Calu3 (cell line): Measurements from ENCODE around the gene TAS1R3. TPM values are rescaled to one million over a fixed set of nuclear protein-coding genes. Genes with fewer than 3 reads are reported as not detected.

Source experiments
- BruUV-seq: library from RNA; stranded (reverse); fragments of 400-500 nt; replicated peaks from 2 replicates; lab custom pipeline; 2021; lab: Mats Ljungman, UMichigan
- CTCF ChIA-PET: fragments of 300-600 bp; sonication (Branson Sonifier 250); formaldehyde crosslinking; loops from one replicate; lab custom pipeline; 2022; ENCODE audit warnings: antibody characterized with exemption; lab: Charles Lee
- DNase-seq: peaks from one replicate; pipeline ENCODE4 v3.0.0; 2022
- H3K27ac Mint-ChIP-seq: one replicate; pipeline ENCODE4 v1.8.0; 2022; ENCODE audit warnings: mixed read lengths; ENCODE audit not compliant: unreplicated experiment
- H3K27me3 Mint-ChIP-seq: one replicate; pipeline ENCODE4 v1.8.0; 2022; ENCODE audit warnings: mixed read lengths; ENCODE audit not compliant: unreplicated experiment
- H3K36me3 Mint-ChIP-seq: one replicate; pipeline ENCODE4 v1.8.0; 2022; ENCODE audit warnings: mild to moderate bottlenecking, moderate library complexity, mixed read lengths; ENCODE audit not compliant: insufficient read depth, unreplicated experiment
- H3K4me1 Mint-ChIP-seq: one replicate; pipeline ENCODE4 v1.8.0; 2022; ENCODE audit warnings: mild to moderate bottlenecking, low read depth, mixed read lengths; ENCODE audit not compliant: unreplicated experiment
- H3K4me3 Mint-ChIP-seq: one replicate; pipeline ENCODE4 v1.8.0; 2022; ENCODE audit warnings: mild to moderate bottlenecking, low read depth, moderate library complexity, mixed read lengths; ENCODE audit not compliant: unreplicated experiment
- H3K9me3 Mint-ChIP-seq: one replicate; pipeline ENCODE4 v1.8.0; 2022; ENCODE audit warnings: low read depth, mixed read lengths; ENCODE audit not compliant: unreplicated experiment
- intact Hi-C: fragments of 100-400 bp; cut with micrococcal nuclease; formaldehyde crosslinking; loops from one replicate; pipeline ENCODE4 v1.10.0; 2022; ENCODE audit not compliant: unreplicated experiment
- total RNA-seq: library from RNA; stranded (reverse); gene quantifications from 2 replicates; pipeline ENCODE4 v1.2.3, GENCODE V29; 2022
- TF ChIP-seq, protein P1 (sequence below): fragments of 200-600 bp; IDR thresholded peaks from one replicate; pipeline ENCODE4 v1.8.0; 2022; ENCODE audit warnings: antibody characterized with exemption; ENCODE audit not compliant: unreplicated experiment

The TAS1R3 gene
- total RNA-seq, 1 experiment from 2014 or later: 0.42 TPM

DNA sequence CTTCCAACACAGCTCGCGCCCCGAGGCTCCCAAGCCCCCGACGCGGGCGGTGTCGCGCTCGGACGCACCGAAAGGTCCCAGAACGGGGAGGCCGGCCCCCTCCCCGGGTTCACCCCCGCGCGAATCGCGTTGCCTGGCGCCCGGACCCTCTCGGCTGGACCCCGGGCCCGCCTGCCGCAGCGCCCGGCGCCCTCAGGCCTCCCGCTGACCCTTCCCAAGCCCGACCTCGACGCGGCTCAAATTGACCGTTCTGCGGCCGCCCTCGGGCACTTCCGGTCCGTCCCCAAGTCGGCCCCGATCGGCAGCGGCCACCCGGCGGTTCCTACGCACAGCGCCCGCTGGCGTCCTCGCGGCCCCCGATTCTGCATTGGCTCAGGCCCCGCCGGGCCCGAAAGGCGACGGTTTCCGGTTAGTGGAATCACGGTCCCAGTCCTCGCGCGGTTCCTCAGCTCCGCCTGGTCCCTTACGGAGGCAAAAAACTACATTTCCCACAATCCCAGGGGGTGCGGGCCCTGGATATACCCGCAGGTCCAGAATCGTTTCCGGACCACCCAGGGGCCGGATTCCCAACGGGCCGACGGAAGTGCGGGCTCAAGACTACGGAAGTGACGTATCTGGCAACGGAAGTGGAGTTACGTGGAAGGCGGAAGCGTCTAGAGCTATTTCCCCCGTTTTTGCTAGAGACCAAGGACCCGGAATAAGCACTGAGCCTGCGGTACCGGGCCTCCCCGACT, 44.0 kb downstream of the TAS1R3 start, which contains the start of gene AURKAIP1:
Gene AURKAIP1, minus strand, starts transcription at position 279 of the 734 bp plus-strand sequence. CDS start 451 bp downstream, outside the sequence.
- Mint-ChIP-seq H3K27ac (peak within 1 kb of the TSS; percentile 96), H3K4me1 (no peaks in the 10 kb centered on the region), H3K36me3 (peaks cover 24% of the 10 kb centered on the region), H3K27me3 (no peaks in the 10 kb centered on the region), H3K9me3 (no peaks in the 10 kb centered on the region), H3K4me3 (peak within 1 kb of the TSS; percentile 75)
- intact Hi-C loops: no loop called here
- no TSS peak for BruUV-seq
- TF ChIP-seq, protein P1, sequence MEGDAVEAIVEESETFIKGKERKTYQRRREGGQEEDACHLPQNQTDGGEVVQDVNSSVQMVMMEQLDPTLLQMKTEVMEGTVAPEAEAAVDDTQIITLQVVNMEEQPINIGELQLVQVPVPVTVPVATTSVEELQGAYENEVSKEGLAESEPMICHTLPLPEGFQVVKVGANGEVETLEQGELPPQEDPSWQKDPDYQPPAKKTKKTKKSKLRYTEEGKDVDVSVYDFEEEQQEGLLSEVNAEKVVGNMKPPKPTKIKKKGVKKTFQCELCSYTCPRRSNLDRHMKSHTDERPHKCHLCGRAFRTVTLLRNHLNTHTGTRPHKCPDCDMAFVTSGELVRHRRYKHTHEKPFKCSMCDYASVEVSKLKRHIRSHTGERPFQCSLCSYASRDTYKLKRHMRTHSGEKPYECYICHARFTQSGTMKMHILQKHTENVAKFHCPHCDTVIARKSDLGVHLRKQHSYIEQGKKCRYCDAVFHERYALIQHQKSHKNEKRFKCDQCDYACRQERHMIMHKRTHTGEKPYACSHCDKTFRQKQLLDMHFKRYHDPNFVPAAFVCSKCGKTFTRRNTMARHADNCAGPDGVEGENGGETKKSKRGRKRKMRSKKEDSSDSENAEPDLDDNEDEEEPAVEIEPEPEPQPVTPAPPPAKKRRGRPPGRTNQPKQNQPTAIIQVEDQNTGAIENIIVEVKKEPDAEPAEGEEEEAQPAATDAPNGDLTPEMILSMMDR: no peak
- peak; percentile 95 for DNase-seq
- CTCF ChIA-PET: interaction anchor here (0.8 to 1.2 kb wide), 3 partner anchors 24 to 130 kb away, joined by 3 to 7 read pairs (median 6); partner anchors contain the start of gene CCNL2

DNA sequence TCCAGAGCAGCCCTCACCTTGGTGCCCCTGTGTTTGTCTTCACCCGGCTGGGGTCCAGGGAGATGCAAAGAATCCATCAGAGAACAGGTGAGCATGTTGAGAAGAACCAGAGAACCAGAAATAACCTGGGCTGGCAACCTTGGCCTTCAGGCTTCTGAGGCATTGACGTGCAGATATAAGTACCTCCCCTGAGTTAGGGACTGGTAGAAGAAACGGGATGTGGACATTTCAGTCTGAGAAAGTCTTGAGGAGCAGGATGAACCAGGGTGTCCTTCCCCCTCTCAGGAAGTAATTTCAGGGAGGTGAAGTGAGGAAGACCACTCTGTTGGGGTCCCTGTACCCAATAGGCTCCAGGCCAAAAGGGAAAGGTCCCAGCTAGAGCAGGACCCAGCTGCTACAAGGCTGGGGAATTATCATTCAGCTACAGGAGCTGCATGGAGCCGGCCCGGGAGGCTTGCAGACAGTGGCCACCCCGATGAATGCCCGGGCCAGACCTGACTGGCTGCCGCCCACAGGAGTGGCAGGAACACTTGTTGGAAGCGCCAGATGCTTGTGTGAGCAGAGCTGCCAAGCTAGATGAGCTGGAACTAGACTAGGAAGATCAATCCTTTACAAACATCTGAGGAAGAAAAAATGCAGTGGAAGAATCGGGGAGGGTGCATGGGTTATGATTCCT, 45.6 kb downstream of the TAS1R3 start:
- intact Hi-C loops: no loop called here
- Mint-ChIP-seq H3K4me3 (peak overlapping the region; percentile 75), H3K27me3 (no peaks in the 10 kb centered on the region), H3K9me3 (no peaks in the 10 kb centered on the region), H3K4me1 (no peaks in the 10 kb centered on the region), H3K27ac (no peak overlapping the region), H3K36me3 (peaks cover 24% of the 10 kb centered on the region)
- CTCF ChIA-PET: no interaction called here
- TF ChIP-seq, protein P1: no peak
- BruUV-seq: no TSS peak
- DNase-seq: no peak

DNA sequence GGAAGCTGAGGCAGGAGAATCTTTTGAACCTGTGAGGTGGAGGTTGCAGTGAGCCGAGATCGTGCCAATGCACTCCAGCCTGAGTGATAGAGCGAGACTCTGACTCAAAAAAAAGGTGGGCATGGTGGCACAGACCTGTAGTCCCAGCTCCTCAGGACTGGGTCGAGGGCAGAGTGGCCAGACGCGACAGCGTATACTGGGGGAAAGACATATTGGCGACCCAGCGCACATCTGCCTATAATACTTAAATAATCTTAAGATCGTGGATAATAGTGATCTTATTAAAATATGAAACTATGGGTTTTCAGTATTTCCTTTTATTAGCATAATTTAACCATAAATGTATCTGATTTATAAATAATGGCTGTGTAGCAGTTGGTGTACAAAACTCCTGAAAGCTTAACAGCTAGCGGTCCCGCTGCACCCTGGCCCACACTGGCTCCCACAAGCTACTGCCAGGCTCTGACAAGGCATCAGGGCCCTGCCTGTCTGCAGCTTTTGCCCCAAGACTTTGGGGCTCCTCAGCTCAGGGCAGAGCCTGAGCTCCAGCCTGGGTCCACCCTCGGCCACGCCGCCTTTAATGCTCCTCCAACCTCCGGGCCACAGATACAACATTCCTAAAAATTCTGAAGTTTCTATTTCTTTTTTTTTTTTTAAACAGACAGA, 46.6 kb downstream of the TAS1R3 start:
- H3K27me3 Mint-ChIP-seq: no peaks in the 10 kb centered on the region
- BruUV-seq: no TSS peak
- TF ChIP-seq, protein P1: no peak
- no peak overlapping the region for H3K4me3 Mint-ChIP-seq
- no peak overlapping the region for H3K27ac Mint-ChIP-seq
- no peaks in the 10 kb centered on the region for H3K4me1 Mint-ChIP-seq
- peaks cover 24% of the 10 kb centered on the region for H3K36me3 Mint-ChIP-seq
- H3K9me3 Mint-ChIP-seq: no peaks in the 10 kb centered on the region
- CTCF ChIA-PET: no interaction called here
- intact Hi-C loops: no loop called here
- DNase-seq: no peak

DNA sequence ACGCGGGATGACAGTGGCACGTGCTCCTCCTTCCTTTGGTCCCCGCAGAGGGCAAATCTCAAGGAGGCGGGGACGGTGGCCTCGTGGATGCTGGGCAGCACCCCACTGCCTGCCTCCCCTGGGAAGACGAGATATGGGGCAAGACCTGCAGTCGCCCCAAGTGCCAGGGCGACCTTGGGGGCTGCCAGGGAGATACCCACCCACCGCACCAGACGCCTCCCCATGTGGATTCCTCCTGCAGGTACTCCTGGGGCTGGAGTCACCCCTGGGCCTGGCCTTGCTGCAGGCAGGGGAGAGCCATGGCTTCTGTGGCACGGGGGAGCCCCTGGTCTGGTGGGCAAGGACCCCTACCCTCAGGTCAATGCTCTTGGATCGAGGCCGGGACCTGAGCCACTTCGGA, 49.8 kb downstream of the TAS1R3 start:
- CTCF ChIA-PET: no interaction called here
- no TSS peak for BruUV-seq
- H3K4me1 Mint-ChIP-seq: no peaks in the 10 kb centered on the region

More for the DNA sequence above, 49.8 kb downstream of the TAS1R3 start:
- DNase-seq: no peak
- Mint-ChIP-seq H3K27me3 (no peaks in the 10 kb centered on the region), H3K36me3 (peaks cover 8% of the 10 kb centered on the region), H3K4me3 (no peak overlapping the region), H3K9me3 (no peaks in the 10 kb centered on the region), H3K27ac (no peak overlapping the region)
- intact Hi-C loops: no loop called here
- TF ChIP-seq, protein P1: no peak
